A549 (cell line): ENCODE measurements around the gene PRKAR1B.

Experiments used
- MYC ChIP-seq: IDR thresholded peaks from 2 replicates; pipeline ENCODE4 v1.6.1; 2012; ENCODE audit warnings: mild to moderate bottlenecking, inconsistent platforms, low read length, improper control_type of control experiment, borderline replicate concordance
- TF ChIP-seq, protein P1 (sequence below): fragments of >200 bp; sonication (Bioruptor Twin); formaldehyde crosslinking; IDR thresholded peaks from 3 replicates; pipeline ENCODE4 v1.5.1; 2016

DNA sequence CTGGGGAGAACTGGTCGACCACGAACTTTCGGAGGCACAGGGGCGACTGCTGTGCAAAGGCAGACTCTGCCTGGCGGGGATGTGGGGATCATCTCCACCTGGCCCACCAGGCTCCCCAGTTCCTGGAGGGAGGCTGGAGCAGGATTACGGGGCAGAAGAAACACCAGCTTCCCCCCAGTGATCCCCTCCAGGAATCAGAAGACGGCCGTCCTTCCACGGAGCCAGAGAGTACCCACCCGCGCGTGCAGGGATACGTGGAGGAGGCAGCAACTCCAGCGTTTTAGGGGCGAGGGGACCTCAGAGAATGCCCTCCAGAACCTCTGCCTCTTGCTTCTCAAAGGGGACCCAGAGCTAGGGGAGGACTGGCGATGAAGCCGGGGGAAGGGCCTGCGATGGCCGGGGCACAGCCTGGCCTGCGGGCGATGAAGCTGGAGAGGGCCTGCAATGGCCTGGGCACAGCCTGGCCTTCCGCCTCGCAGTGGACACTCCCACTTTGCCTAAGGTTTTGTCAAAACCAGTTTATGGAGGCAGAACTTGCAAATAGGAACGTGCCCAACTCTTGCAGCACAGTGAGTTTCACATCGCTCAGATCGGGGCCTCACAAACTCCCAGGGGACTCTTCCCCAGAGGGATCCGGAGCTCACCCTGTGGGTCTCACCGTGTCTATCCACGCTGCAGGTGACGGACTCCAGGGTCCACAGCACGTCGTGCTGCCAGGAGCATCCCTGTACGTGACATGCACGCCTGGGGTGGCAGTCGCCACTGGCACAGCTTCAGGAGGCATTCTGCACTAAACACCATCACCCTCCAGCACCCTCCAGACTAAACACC lies 129.5 kb downstream of the PRKAR1B start:
- no peak for TF ChIP-seq MYC
- TF ChIP-seq, protein P1, sequence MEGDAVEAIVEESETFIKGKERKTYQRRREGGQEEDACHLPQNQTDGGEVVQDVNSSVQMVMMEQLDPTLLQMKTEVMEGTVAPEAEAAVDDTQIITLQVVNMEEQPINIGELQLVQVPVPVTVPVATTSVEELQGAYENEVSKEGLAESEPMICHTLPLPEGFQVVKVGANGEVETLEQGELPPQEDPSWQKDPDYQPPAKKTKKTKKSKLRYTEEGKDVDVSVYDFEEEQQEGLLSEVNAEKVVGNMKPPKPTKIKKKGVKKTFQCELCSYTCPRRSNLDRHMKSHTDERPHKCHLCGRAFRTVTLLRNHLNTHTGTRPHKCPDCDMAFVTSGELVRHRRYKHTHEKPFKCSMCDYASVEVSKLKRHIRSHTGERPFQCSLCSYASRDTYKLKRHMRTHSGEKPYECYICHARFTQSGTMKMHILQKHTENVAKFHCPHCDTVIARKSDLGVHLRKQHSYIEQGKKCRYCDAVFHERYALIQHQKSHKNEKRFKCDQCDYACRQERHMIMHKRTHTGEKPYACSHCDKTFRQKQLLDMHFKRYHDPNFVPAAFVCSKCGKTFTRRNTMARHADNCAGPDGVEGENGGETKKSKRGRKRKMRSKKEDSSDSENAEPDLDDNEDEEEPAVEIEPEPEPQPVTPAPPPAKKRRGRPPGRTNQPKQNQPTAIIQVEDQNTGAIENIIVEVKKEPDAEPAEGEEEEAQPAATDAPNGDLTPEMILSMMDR, result no peak
